Measurements from ENCODE around the gene VWA3B. TPM values are rescaled to one million over a fixed set of nuclear protein-coding genes. Genes with fewer than 3 reads are reported as not detected.

VWA3B gene
- total RNA-seq, 1 donor from 2014 or later, result not detected

GRCh38 chr2:98278074-98278473 lies 191.1 kb downstream of the VWA3B start:
- CTCF ChIA-PET, result no interaction called here
- POLR2A ChIA-PET, result no interaction called here
- H3K36me3 Mint-ChIP-seq (ENCODE audit: low read depth), result no peaks in the 10 kb centered on the region
- intact Hi-C loops (cut with micrococcal nuclease), result no loop called here
- peaks cover 33% of the 10 kb centered on the region for H3K27me3 Mint-ChIP-seq
- H3K4me3 Mint-ChIP-seq, result no peak overlapping the region
- no peak for TF ChIP-seq CTCF (IDR thresholded peaks at IDR 0.05)
- no peak overlapping the region for H3K27ac Mint-ChIP-seq
- DNase-seq, result no peak
- H3K9me3 Mint-ChIP-seq, result peaks cover 3% of the 10 kb centered on the region
- ATAC-seq (ENCODE audit: low read depth), result no peak
- H3K4me1 Mint-ChIP-seq, result no peaks in the 10 kb centered on the region

- Mint-ChIP-seq H3K27me3 (peaks cover 29% of the 10 kb centered on the region), H3K4me3 (no peak overlapping the region), H3K9me3 (peaks cover 3% of the 10 kb centered on the region), H3K4me1 (no peaks in the 10 kb centered on the region), H3K36me3 (ENCODE audit: low read depth) (no peaks in the 10 kb centered on the region), H3K27ac (no peak overlapping the region)
- DNase-seq, result no peak
- no peak for TF ChIP-seq CTCF (IDR thresholded peaks at IDR 0.05)
- no peak for ATAC-seq (ENCODE audit: low read depth)
- ChIA-PET CTCF (interaction anchor here (1.2 kb wide), 1 partner anchor 11 kb away, joined by 6 read pairs; no protein-coding TSS in a partner anchor), POLR2A (no interaction called here)
- intact Hi-C loops (cut with micrococcal nuclease), result no loop called here
Measured at GRCh38 chr2:98280376-98281102, 193.6 kb downstream of the VWA3B start.

GRCh38 chr2:98281607-98282006 lies 194.6 kb downstream of the VWA3B start:
- Mint-ChIP-seq H3K27ac (no peak overlapping the region), H3K36me3 (ENCODE audit: low read depth) (no peaks in the 10 kb centered on the region), H3K9me3 (peaks cover 5% of the 10 kb centered on the region), H3K27me3 (peaks cover 34% of the 10 kb centered on the region), H3K4me3 (no peak overlapping the region), H3K4me1 (no peaks in the 10 kb centered on the region)
- DNase-seq (no peak), ATAC-seq (ENCODE audit: low read depth) (no peak)
- intact Hi-C loops (cut with micrococcal nuclease), result no loop called here
- POLR2A ChIA-PET, result no interaction called here
- TF ChIP-seq CTCF (IDR thresholded peaks at IDR 0.05), result no peak
- CTCF ChIA-PET, result no interaction called here

- no peak for TF ChIP-seq CTCF (IDR thresholded peaks at IDR 0.05)
- no peak for ATAC-seq (ENCODE audit: low read depth)
- ChIA-PET CTCF (no interaction called here), POLR2A (interaction anchor here (0.7 kb wide), 1 partner anchor 370 kb away, joined by 5 read pairs; no protein-coding TSS in a partner anchor)
- no peak overlapping the region for H3K27ac Mint-ChIP-seq
- no peak overlapping the region for H3K4me3 Mint-ChIP-seq
- peaks cover 39% of the 10 kb centered on the region for H3K27me3 Mint-ChIP-seq
- no peaks in the 10 kb centered on the region for H3K36me3 Mint-ChIP-seq (ENCODE audit: low read depth)
- intact Hi-C loops (cut with micrococcal nuclease), result no loop called here
- peaks cover 6% of the 10 kb centered on the region for H3K9me3 Mint-ChIP-seq
- H3K4me1 Mint-ChIP-seq, result no peaks in the 10 kb centered on the region
- no peak for DNase-seq
Measured at GRCh38 chr2:98282109-98282508, 195.1 kb downstream of the VWA3B start.

- intact Hi-C loops (cut with micrococcal nuclease), result no loop called here
- TF ChIP-seq CTCF (IDR thresholded peaks at IDR 0.05), result no peak
- CTCF ChIA-PET, result no interaction called here
- H3K27ac Mint-ChIP-seq, result no peak overlapping the region
- no peak for ATAC-seq (ENCODE audit: low read depth)
- H3K27me3 Mint-ChIP-seq, result peaks cover 12% of the 10 kb centered on the region
- POLR2A ChIA-PET, result no interaction called here
- no peak for DNase-seq
- peaks cover 20% of the 10 kb centered on the region for H3K9me3 Mint-ChIP-seq
- no peaks in the 10 kb centered on the region for H3K4me1 Mint-ChIP-seq
- no peak overlapping the region for H3K4me3 Mint-ChIP-seq
- no peaks in the 10 kb centered on the region for H3K36me3 Mint-ChIP-seq (ENCODE audit: low read depth)
Measured at GRCh38 chr2:98293030-98293429, 206.1 kb downstream of the VWA3B start.

Data from activated B cell treated with CpG ODN at 0.5 μM for 24 hours (primary cell).